Measurements from ENCODE around the gene CSNK2A3.
"Not testable (repeated sequence)": the region's sequence is repeated elsewhere in the genome, so short reads cannot be mapped to it uniquely, and the experiment has no call there.

The CSNK2A3 gene

DNA sequence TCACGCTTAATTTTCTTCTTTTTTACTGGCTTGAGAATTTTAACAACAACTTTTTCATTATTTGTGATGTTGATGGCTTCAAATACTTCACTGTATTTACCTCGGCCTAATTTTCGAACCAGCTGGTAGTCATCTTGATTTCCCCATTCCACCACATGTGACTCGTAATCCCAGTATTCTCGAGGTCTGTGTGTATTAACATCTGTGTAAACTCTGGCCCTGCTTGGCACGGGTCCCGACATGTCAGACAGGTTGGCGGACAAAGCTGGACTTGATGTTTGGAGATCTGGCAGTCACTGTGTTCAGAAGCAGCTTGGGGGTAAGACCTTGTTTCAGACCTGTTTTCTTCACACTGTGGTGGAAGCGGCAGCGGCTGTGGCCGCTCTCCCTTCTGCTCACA, at the start of gene CSNK2A3:
TSS of gene CSNK2A3 (minus strand) at position 373 of the 400 bp plus-strand sequence. CDS start at position 242, 131 bp downstream.
- DNase-seq (ENCODE audit: low read depth in 2 of 2); H3K4me3 ChIP-seq (replicated peaks in 1 of 2; ENCODE audit: low read depth in 2 of 2, low read length in 2 of 2): not testable (repeated sequence)

DNA sequence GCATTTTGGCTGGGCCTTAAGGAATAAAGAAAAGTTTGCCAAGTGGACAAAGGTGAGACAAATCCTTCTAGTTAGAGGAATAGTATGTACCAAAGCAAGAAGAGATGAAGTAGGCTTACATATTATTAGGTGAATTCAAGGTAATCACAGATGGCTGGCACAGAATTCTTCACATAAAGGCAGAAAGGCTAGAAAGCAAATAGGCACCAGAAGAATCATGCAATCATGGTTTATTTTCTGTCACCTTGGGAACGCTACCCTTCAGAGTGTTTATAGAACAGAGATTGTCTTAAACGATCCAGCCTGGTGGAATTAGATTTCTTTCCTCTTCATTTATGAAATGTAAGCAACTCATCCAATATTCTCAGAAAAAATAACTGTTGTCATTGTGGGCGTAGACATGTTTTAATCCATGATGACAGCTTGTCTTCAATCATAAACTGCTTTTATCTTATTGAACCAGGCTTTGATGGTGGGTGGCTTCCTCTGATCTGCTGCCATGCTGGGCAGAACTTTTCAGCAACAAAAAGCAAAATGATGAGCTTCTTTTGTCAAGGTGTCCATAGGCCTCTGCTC, 49.0 kb upstream of the CSNK2A3 start:
- TF ChIP-seq, protein P1, sequence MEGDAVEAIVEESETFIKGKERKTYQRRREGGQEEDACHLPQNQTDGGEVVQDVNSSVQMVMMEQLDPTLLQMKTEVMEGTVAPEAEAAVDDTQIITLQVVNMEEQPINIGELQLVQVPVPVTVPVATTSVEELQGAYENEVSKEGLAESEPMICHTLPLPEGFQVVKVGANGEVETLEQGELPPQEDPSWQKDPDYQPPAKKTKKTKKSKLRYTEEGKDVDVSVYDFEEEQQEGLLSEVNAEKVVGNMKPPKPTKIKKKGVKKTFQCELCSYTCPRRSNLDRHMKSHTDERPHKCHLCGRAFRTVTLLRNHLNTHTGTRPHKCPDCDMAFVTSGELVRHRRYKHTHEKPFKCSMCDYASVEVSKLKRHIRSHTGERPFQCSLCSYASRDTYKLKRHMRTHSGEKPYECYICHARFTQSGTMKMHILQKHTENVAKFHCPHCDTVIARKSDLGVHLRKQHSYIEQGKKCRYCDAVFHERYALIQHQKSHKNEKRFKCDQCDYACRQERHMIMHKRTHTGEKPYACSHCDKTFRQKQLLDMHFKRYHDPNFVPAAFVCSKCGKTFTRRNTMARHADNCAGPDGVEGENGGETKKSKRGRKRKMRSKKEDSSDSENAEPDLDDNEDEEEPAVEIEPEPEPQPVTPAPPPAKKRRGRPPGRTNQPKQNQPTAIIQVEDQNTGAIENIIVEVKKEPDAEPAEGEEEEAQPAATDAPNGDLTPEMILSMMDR (IDR thresholded peaks at IDR 0.05; ENCODE audit: low read depth, low read length): no peak
- H3K4me3 ChIP-seq (replicated peaks in 1 of 2; ENCODE audit: low read depth in 2 of 2, low read length in 2 of 2): no peak overlapping the region
- DNase-seq (ENCODE audit: low read depth in 2 of 2): no peak

DNA sequence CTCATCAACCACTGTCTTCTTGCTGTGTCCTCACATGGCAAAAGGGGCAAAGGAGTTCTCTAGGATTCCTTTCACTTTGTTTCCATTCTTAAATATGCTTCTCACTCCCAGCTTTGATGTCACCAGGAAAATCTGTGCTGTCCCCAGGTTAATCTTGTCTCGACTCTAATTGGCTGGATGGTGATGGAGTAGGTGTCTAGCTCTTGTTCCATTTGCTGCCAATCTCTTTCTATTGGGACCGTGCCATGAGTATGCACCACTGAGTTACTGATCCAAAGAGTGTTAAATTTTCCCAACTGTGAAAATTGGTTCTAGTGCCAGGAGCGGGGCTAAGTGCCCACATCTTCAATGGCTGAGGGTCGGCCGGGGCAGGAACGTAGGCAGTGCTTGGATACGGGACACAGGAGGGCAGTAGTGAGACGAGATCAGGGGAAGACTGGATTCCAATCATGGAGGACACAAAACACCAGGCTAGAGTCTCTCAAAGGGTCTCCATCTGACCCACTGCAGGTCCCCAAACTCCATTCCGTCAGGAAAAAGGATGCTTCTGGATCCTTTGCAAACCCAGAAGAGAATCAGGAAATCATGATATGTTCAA, 47.7 kb upstream of the CSNK2A3 start:
- TF ChIP-seq, protein P1 (IDR thresholded peaks at IDR 0.05; ENCODE audit: low read depth, low read length): no peak
- DNase-seq (ENCODE audit: low read depth in 2 of 2): no peak
- H3K4me3 ChIP-seq (replicated peaks in 1 of 2; ENCODE audit: low read depth in 2 of 2, low read length in 2 of 2): no peak overlapping the region

DNA sequence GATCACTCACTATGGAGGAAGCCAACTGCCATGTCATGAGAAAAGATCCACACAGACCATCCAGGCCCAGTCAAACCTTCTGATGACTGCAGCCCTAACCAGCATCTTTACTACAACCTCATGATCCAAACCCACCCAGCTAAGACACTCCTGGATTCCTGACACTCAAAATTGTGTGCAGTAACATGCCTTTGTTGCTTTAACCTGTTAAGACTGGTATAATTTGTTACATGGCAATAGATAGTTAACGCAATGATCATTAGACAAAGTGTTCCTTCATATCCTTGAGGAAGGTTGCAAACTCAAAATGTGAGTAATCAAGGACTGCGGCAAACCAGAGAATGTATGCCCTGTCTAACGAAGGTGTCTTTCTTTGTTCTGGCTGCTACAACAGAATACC, 47.1 kb upstream of the CSNK2A3 start:
- DNase-seq (ENCODE audit: low read depth in 2 of 2): no peak
- TF ChIP-seq, protein P1 (IDR thresholded peaks at IDR 0.05; ENCODE audit: low read depth, low read length): no peak
- H3K4me3 ChIP-seq (replicated peaks in 1 of 2; ENCODE audit: low read depth in 2 of 2, low read length in 2 of 2): no peak overlapping the region

DNA sequence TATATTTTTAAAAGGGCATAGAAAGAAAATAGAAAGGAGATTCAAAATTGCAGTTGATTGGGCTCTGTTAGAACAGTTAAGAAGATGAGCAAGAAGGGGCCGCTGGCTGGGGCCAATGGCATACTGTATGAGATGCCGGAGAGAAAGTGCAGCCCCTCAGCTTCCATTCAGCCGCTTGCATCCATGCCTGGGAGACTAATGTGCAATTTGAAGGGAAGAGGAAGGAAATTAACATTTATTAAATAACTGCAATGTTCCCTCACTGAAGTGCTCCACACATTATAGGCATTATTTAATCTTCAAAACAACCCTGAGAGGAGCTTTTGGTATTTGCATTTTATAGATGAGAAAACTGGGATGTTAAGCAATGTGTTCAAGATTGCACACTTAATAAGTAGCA, 44.7 kb upstream of the CSNK2A3 start:
- TF ChIP-seq, protein P1 (IDR thresholded peaks at IDR 0.05; ENCODE audit: low read depth, low read length): no peak
- H3K4me3 ChIP-seq (replicated peaks in 1 of 2; ENCODE audit: low read depth in 2 of 2, low read length in 2 of 2): no peak overlapping the region
- no peak for DNase-seq (ENCODE audit: low read depth in 2 of 2)

DNA sequence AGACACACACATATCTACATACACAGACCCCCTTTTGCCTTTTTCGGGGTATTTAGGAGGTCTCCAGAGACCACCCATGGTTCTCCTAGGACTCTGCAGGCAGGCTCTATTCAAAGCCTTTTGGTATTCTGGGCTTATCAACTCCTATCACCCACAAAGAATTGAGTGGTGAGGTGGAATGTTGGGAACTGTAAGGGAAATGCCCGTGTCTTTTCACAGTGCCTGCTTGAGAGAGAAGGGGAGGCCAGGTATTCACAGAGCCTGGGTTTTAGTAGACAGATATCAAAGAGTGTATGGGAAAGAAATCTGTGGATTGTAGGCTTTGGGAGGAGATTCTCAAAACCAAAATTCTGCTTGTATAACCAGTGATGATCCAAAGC, 44.0 kb upstream of the CSNK2A3 start:
- TF ChIP-seq, protein P1 (IDR thresholded peaks at IDR 0.05; ENCODE audit: low read depth, low read length): no peak
- DNase-seq (ENCODE audit: low read depth in 2 of 2): no peak
- no peak overlapping the region for H3K4me3 ChIP-seq (replicated peaks in 1 of 2; ENCODE audit: low read depth in 2 of 2, low read length in 2 of 2)

DNA sequence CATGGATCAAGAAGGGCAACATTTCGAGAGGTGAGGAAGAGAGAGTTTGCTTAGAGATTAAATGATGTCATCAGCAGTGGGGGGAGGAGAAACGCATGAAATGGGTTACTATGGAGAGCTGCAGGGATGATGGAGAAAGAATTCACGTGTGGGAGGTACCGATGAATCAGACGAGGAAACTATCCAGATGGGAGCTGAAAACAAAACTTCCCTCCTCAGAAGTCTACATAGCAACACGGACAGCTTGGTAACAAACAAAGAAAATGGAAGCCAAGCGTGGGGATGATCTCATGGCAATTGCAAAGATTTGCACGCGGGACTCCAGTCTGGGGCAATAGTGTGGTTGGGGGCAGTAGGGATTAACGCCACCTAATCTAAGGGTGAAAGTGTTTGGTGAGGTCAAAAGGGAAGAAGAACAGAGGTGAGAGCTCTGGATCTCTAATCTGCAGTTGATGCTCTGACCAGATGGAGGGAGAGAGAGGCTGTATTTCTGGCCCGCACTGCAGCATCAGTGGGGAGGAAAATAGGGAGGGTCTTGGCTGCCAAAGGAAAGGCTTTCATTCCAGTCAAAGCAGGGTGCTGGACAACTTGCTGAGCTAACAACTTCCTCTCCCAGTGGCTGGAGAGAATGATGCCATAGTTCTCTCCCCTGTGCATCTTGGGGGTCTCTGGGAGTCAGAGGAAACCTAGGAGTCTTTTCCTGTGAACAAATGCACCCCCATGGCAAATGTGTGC, 43.4 kb upstream of the CSNK2A3 start:
- TF ChIP-seq, protein P1 (IDR thresholded peaks at IDR 0.05; ENCODE audit: low read depth, low read length): no peak
- DNase-seq (ENCODE audit: low read depth in 2 of 2): peak; percentile 90
- no peak overlapping the region for H3K4me3 ChIP-seq (replicated peaks in 1 of 2; ENCODE audit: low read depth in 2 of 2, low read length in 2 of 2)

All from cardiac fibroblast (primary cell).